Ishikawa (cell line): ENCODE results near the gene ZNF316.

Experiments
- CEBPB ChIP-seq: IDR thresholded peaks from 2 replicates; pipeline ENCODE4 v1.6.1; 2012
- EGR1 ChIP-seq: IDR thresholded peaks from 2 replicates; pipeline ENCODE4 v1.6.1; 2012
- EP300 ChIP-seq: IDR thresholded peaks from 2 replicates; pipeline ENCODE4 v1.6.1; 2012; ENCODE audit warnings: borderline replicate concordance
- FOXM1 ChIP-seq: IDR thresholded peaks from 2 replicates; pipeline ENCODE4 v1.6.1; 2012; ENCODE audit warnings: low read depth, borderline replicate concordance
- MAX ChIP-seq: IDR thresholded peaks from 2 replicates; pipeline ENCODE4 v1.6.1; 2012
- RAD21 ChIP-seq: IDR thresholded peaks from 2 replicates; pipeline ENCODE4 v1.6.1; 2012; ENCODE audit warnings: low read depth
- REST ChIP-seq: IDR thresholded peaks from 2 replicates; pipeline ENCODE4 v1.6.1; 2012; ENCODE audit warnings: low read depth, mild to moderate bottlenecking
- TCF12 ChIP-seq: IDR thresholded peaks from 2 replicates; pipeline ENCODE4 v1.6.1; 2012; ENCODE audit warnings: low read depth
- TEAD4 ChIP-seq: IDR thresholded peaks from 2 replicates; pipeline ENCODE4 v1.6.1; 2012
- USF1 ChIP-seq: IDR thresholded peaks from 2 replicates; pipeline ENCODE4 v1.6.1; 2012
- YY1 ChIP-seq: IDR thresholded peaks from 2 replicates; pipeline ENCODE4 v1.6.1; 2012; ENCODE audit warnings: low read depth

- TF ChIP-seq REST: no peak
- TF ChIP-seq EP300: no peak
- TF ChIP-seq EGR1: no peak
- TF ChIP-seq TEAD4: no peak
- no peak for TF ChIP-seq USF1
- no peak for TF ChIP-seq CEBPB
- TF ChIP-seq RAD21: no peak
- TF ChIP-seq FOXM1: no peak
- no peak for TF ChIP-seq YY1
- no peak for TF ChIP-seq MAX
- TF ChIP-seq TCF12: no peak
These were observed 17.2 kb upstream of the ZNF316 start for GRCh38 chr7:6619961-6620360.
